ENCODE data around the gene ACVR1B. TPM values are rescaled to one million over a fixed set of nuclear protein-coding genes. Genes with fewer than 3 reads are reported as not detected.

Gene ACVR1B
- total RNA-seq, 2 experiments from 2014 or later, result 7.5 to 8.6 TPM

DNA sequence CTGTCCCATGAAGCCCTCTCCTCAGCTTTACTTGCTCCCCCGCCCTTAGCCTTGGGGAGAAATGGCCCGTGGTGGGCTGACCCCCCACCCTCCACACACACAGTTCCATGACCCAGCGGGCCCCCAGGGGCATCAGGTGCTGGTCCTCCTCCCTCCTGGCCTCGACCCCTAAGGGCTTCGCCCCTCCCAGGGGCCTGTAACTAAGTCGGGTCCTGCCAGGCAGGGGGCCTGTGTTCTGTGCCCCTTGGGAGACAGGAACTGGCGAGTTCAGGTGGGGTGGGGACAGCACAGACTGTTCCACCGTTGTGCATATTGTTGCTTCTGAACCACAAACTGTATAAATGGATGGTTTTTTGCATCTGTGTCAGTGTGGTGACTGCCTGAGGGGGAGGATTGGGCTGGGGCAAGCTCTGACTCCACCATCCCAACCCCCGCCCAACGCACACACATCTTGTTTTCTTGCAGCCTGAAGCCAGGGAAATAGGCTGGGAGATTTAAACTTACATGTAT lies 64.1 kb downstream of the ACVR1B start:
- Mint-ChIP-seq H3K27ac (no peak overlapping the region), H3K4me3 (no peak overlapping the region), H3K9me3 (no peaks in the 10 kb centered on the region), H3K36me3 (ENCODE audit: low read depth) (peaks cover 23% of the 10 kb centered on the region), H3K4me1 (ENCODE audit: low read depth) (peaks cover 7% of the 10 kb centered on the region), H3K27me3 (no peaks in the 10 kb centered on the region)
- intact Hi-C loops (cut with micrococcal nuclease), result no loop called here
- TF ChIP-seq, protein P1, sequence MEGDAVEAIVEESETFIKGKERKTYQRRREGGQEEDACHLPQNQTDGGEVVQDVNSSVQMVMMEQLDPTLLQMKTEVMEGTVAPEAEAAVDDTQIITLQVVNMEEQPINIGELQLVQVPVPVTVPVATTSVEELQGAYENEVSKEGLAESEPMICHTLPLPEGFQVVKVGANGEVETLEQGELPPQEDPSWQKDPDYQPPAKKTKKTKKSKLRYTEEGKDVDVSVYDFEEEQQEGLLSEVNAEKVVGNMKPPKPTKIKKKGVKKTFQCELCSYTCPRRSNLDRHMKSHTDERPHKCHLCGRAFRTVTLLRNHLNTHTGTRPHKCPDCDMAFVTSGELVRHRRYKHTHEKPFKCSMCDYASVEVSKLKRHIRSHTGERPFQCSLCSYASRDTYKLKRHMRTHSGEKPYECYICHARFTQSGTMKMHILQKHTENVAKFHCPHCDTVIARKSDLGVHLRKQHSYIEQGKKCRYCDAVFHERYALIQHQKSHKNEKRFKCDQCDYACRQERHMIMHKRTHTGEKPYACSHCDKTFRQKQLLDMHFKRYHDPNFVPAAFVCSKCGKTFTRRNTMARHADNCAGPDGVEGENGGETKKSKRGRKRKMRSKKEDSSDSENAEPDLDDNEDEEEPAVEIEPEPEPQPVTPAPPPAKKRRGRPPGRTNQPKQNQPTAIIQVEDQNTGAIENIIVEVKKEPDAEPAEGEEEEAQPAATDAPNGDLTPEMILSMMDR (IDR thresholded peaks at IDR 0.05), result no peak
- ATAC-seq (no peak), DNase-seq (no peak)
- ChIA-PET POLR2A (no interaction called here), CTCF (interaction anchor here (0.7 to 16.6 kb wide), 3 partner anchors 7 to 26 kb away, joined by 3 to 411 read pairs (median 332); partner anchors contain the start of gene TAMALIN)

DNA sequence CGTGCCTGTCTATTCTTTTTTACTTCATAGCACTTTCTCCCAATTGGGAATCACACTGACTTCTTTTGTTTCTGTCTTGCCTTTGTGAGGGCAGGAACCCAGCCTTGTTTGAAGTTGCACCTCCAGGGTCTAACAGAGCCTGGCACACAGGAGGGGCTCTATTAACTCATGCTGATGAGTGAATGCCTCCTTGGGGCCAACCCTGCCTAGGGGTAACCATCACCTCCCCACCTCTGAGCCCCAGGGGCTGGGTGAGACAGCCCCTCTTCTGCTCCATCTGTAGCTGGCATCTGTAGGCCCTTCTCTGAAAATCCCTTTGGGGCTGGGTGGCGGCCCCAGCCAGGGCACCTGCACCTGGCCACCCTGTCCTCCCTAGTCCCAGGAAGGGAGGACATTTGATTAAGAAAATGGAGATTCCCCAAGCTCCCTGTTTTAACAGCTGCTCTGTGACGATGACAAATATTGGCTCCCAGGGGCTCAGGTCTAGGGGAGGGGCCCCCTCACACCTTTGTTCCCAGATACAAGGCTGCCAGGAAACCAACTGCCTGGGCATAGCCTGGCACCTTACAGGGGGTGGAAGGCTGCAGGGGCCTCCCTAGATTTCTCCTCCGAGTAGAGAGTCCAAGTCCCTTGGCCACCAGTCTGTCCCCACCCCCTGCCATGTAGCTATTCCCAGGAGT lies 67.1 kb downstream of the ACVR1B start:
- peaks cover 18% of the 10 kb centered on the region for H3K4me1 Mint-ChIP-seq (ENCODE audit: low read depth)
- H3K27me3 Mint-ChIP-seq, result peaks cover 1% of the 10 kb centered on the region

DNA sequence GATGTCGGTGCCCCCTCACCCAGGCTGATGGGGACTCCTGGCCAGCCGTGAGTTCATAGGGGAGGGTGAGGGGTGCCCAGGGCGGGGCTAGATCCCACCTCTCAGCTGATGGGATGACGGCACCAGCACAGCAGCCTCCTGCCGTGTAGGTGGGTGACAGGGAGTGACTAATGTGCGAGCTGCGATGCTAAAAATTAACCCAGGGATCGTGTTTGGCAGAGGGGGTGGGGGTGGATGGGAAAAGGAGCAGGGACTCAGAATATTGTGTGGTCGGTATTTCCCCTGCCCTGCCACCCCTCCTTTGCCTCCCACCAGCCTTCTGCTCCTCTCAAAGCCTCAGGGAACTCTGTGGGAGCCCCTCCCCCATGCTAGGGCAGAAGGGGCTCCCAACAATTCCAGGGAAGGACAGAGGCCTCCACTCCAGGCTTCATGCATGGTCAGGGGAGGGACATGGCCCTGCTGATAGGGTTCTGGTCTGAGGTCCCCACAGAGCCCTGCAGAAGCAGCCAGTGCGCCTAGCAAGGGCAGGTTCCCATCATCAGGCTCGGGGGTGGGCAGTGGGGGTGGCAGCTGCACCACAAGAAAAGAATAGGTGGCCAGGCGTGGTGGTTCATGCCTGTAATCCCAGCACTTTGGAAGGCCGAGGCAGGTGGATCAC lies 67.7 kb downstream of the ACVR1B start:
- peaks cover 1% of the 10 kb centered on the region for H3K27me3 Mint-ChIP-seq
- no peak overlapping the region for H3K4me3 Mint-ChIP-seq
- intact Hi-C loops (cut with micrococcal nuclease), result no loop called here
- ChIA-PET POLR2A (interaction anchor here (1.5 to 8.3 kb wide), 3 partner anchors 11 to 27 kb away, joined by 3 to 74 read pairs (median 4); partner anchors contain the start of gene TAMALIN), CTCF (interaction anchor here (1.1 to 18.1 kb wide), 9 partner anchors 10 to 156 kb away, joined by 3 to 602 read pairs (median 313); partner anchors contain the start of genes ATG101, NR4A1, SMIM41 and TAMALIN)
- TF ChIP-seq, protein P1 (IDR thresholded peaks at IDR 0.05), result no peak
- H3K4me1 Mint-ChIP-seq (ENCODE audit: low read depth), result peaks cover 22% of the 10 kb centered on the region
- DNase-seq (no peak), ATAC-seq (no peak)
- H3K36me3 Mint-ChIP-seq (ENCODE audit: low read depth), result no peaks in the 10 kb centered on the region
- no peaks in the 10 kb centered on the region for H3K9me3 Mint-ChIP-seq
- no peak overlapping the region for H3K27ac Mint-ChIP-seq

More for the DNA sequence above, 67.1 kb downstream of the ACVR1B start:
- TF ChIP-seq, protein P1 (IDR thresholded peaks at IDR 0.05), result no peak
- POLR2A ChIA-PET, result interaction anchor here (1.5 to 8.3 kb wide), 2 partner anchors 10 to 22 kb away, joined by 3 to 74 read pairs; partner anchors contain the start of gene TAMALIN
- Mint-ChIP-seq H3K4me3 (no peak overlapping the region), H3K9me3 (no peaks in the 10 kb centered on the region), H3K36me3 (ENCODE audit: low read depth) (peaks cover 4% of the 10 kb centered on the region), H3K27ac (no peak overlapping the region)
- intact Hi-C loops (cut with micrococcal nuclease), result no loop called here
- CTCF ChIA-PET, result interaction anchor here (10.2 to 18.1 kb wide), 6 partner anchors 9 to 102 kb away, joined by 310 to 602 read pairs (median 363); partner anchors contain the start of genes ATG101, NR4A1, SMIM41 and TAMALIN
- DNase-seq (no peak), ATAC-seq (no peak)

DNA sequence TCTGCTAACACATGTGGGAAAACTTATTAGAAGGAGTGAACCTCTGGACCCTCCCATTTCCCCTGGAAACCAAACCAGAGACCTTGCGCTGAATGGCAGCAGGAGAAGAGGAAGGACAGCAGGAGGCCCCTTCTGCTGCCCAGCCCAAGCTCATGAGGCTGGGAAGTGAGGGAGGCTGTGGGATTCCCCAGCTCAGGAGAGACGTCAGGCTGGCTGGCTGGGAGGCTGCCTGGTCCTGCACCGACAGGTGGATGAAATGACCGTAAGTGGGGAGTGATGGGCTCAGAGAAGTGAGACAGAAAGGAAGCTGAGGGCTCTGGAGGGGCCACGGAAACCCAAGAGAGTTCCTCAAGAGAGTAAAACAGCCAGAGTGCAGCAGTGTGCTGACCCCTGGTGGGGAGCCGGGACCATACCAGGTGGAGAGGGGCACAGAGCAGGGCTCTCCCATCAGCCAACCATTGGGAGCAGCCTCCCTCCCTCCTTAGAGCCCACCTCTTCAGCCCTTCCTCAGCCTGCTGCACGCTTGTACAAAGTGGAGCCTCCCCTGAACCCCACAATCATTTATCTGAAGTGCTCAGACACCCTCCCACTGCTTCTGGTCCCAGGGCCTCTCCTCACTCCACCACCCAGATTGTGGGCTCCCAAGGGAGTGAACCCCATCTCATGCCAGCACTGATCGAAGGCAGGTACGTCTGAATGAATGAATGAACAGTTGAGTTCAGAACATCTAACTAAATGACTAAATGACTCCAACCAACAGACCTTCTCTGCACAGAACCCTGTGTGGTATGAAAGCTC lies 69.2 kb downstream of the ACVR1B start:
- Mint-ChIP-seq H3K4me1 (ENCODE audit: low read depth) (peaks cover 36% of the 10 kb centered on the region), H3K4me3 (peak overlapping the region; percentile 22), H3K36me3 (ENCODE audit: low read depth) (no peaks in the 10 kb centered on the region), H3K27me3 (peaks cover 1% of the 10 kb centered on the region), H3K27ac (no peak overlapping the region), H3K9me3 (no peaks in the 10 kb centered on the region)
- CTCF ChIA-PET, result interaction anchor here (0.8 to 18.1 kb wide), 19 partner anchors 11 to 157 kb away, joined by 3 to 602 read pairs (median 5); partner anchors contain the start of genes ATG101, NR4A1, SMIM41 and TAMALIN
- TF ChIP-seq, protein P1 (IDR thresholded peaks at IDR 0.05), result peak; percentile 81
- peak; percentile 81 for DNase-seq
- POLR2A ChIA-PET, result interaction anchor here (0.6 to 8.3 kb wide), 6 partner anchors 12 to 44 kb away, joined by 3 to 74 read pairs (median 4); partner anchors contain the start of gene TAMALIN
- peak; percentile 35 for ATAC-seq
- intact Hi-C loops (cut with micrococcal nuclease), result no loop called here

Measured in activated CD8-positive, alpha-beta T cell treated with anti-CD3 and anti-CD28 coated beads for 36 hours (primary cell).